Fibroblast of mammary gland (primary cell): ENCODE data around the gene SYT12.

Experiments used
- DNase-seq: peaks from one replicate; pipeline ENCODE4 v3.0.0-alpha.2; 2010; ENCODE audit warnings: low read depth
- H3K4me3 ChIP-seq: 2 replicates; pipeline ENCODE4 v1.5.1; 2011; ENCODE audit warnings: low read depth, mild to moderate bottlenecking, low read length, moderate library complexity; ENCODE audit not compliant: control insufficient read depth
- TF ChIP-seq, protein P1 (sequence below): conservative IDR thresholded peaks from 2 replicates; pipeline ENCODE4 v1.5.1; 2011; ENCODE audit warnings: low read depth, low read length, inconsistent platforms; ENCODE audit not compliant: control insufficient read depth, insufficient read depth

Gene SYT12

DNA sequence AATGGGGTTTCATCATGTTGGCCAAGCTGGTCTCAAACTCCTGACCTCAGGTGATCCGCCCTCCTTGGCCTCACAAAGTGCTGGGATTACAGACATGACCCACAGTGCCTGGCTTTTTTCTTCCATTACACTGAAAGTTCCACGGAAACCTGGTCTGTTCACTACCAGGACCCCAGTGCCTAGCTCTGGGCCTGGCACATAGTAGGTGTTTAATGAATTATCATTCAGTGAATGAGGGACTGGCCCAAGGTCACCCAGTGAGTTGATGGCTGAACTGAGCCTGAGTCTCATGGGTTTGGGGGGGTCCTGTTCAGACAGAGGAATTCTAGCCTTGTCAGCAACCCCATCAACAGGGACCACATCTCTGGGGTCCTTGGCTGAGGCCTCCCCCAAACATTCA lies 44.7 kb upstream of the SYT12 start:
- TF ChIP-seq, protein P1, sequence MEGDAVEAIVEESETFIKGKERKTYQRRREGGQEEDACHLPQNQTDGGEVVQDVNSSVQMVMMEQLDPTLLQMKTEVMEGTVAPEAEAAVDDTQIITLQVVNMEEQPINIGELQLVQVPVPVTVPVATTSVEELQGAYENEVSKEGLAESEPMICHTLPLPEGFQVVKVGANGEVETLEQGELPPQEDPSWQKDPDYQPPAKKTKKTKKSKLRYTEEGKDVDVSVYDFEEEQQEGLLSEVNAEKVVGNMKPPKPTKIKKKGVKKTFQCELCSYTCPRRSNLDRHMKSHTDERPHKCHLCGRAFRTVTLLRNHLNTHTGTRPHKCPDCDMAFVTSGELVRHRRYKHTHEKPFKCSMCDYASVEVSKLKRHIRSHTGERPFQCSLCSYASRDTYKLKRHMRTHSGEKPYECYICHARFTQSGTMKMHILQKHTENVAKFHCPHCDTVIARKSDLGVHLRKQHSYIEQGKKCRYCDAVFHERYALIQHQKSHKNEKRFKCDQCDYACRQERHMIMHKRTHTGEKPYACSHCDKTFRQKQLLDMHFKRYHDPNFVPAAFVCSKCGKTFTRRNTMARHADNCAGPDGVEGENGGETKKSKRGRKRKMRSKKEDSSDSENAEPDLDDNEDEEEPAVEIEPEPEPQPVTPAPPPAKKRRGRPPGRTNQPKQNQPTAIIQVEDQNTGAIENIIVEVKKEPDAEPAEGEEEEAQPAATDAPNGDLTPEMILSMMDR: no peak
- DNase-seq: no peak

DNA sequence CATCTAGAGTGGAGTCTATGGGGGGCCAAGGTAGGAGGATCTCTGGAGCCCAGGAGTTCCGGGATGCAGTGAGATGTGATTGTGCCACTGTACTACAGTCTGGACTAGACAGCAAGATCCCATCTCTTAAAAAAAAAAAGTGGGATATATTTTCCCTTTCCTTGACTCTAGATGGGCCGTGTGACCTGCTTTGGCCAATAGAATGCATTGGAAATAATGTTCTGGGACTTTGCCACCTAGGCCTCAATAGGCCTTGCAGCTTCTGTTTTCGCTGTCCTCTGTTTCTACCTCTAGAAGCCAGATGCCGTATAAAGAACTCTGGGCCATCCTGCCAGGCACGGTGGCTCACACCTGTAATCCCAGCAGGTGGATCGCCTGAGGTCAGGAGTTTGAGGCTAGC lies 44.2 kb upstream of the SYT12 start:
- no peak for DNase-seq
- no peak overlapping the region for H3K4me3 ChIP-seq
- TF ChIP-seq, protein P1: no peak

More for the DNA sequence above, 44.7 kb upstream of the SYT12 start:
- H3K4me3 ChIP-seq: no peak overlapping the region

DNA sequence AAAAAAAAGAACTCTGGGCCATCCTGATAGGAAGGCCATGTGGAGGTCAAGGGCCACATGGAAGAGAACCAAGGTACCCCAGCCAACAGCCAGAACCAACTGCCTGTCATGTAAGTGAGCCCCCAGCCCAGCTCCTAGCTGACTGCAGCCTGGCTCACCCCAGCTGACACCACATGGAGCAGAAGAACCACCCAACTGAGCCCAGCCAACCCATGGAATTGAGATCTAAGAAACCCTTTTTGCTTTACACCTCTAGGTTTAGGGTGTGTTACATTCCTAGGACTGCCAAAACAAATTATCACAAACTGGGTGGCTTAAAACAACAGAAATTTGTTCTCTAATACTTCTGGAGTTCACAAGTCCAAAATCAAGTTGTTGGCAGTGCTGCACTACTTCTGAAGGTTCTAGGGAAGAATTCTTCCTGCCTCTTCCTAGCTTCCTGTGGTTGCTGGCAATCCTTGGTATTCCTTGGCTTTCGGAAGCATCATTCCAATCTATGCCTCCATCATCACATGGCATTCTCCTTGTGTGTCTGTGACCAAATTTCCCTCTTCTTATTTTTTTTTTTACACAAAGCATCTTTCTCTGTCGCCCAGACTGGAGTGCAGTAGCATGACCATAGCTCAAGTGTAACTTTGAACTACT lies 43.5 kb upstream of the SYT12 start:
- TF ChIP-seq, protein P1: no peak
- H3K4me3 ChIP-seq: no peak overlapping the region
- no peak for DNase-seq

DNA sequence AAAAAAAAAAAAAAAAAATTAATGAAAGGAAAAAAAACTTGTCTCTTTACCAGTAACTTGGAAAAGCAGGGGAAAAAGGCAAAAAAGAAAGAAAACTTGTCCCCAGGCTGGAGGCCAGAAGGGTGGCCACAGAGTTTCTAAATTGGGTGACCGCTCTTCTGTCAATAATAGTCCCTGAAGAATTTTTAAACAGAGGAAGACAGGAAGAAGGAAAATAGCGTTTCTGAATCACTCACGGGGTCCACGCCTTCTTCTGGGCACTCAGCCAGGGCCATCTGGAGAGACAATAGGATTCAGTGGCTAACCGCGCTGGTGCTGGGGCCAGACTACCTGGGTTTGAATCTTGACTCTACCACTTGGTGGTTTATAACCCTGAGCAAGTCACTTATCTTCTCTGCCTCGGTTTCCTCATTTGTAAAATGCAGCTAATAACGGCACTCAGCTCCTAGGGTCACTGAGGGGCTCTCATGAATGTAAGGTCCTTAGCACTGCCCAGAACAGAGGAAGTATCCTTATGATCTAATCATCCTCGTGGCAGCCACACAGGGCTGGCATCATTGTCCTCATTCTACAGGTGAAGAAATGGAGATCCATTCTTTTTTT lies 40.9 kb upstream of the SYT12 start:
- DNase-seq: peak; percentile 93
- TF ChIP-seq, protein P1: no peak
- no peak overlapping the region for H3K4me3 ChIP-seq

DNA sequence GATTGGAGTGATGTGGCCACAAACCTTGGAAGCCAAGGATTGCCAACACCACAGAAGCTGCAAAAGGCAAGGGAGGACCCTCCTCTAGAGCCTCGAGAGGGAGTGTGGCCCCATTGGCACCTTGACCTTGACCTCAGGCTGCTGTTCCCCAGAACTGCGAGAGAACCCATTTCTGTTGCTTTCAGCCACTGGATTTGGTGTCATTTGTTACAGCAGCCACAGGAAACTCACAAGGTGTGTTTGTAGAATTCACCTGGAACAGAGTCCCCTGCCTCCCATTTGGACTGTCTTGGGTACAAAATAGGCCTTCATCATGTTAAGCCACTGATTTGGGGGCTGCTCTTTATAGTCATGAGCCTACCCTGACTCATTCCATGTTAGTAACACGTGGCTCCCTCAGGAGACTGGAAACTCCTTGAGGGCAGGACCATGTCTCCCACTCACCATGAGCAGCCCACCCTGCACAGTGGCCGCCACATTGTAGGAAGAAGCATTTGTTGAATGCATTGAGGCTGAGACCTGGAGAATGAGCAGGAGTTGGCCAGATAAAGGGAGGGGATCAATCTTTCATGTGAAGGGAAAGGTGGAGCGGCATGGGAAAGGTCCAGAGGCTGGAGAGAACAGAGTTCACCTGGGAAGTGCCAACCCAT lies 39.5 kb upstream of the SYT12 start:
- TF ChIP-seq, protein P1: no peak
- no peak overlapping the region for H3K4me3 ChIP-seq
- DNase-seq: no peak

DNA sequence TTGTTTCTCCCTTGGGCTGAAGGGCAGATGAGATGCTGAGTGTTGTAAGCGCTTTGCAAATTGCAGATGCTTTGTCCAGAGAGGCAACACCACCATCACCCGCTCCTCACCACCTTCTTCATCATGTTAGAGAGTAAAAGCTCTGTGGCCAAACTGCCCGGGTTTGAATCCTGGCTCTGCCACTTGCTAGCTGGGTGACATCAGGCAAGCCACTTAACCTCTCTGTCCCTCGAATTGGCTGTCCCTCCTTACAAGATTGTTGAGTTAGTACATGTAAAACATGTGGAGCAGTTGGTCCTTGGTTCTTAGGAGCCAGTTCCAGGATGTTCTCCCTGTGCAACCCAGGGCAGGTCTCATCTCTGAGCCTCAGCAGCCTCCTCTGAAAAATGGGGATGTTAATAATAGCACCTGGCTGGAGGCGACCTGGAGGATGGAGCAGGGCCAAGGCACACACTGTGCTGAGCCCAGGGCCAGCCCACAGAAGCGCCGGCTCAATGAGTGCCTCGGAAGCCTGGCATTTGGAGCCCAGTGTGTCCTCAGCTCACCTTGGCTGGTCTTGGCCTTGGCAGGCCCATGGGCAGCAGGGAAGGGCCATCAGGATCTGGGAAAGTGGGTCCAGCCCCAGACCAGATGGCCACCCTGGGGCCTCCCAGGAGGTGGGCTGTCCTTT lies 37.3 kb upstream of the SYT12 start:
- DNase-seq: no peak
- TF ChIP-seq, protein P1: no peak
- H3K4me3 ChIP-seq: no peak overlapping the region
